SIG-M5 treated with dmso at 0.1 percent for 504 hours (cell line): ENCODE results near the gene BICRA.
"Not testable (repeated sequence)": the region's sequence is repeated elsewhere in the genome, so short reads cannot be mapped to it uniquely, and the experiment has no call there.

Experiments
- DNase-seq: peaks from one replicate; lab custom pipeline; 2025; ENCODE audit not compliant: unreplicated experiment; lab: John Stamatoyannopoulos, UW

Gene BICRA

DNA sequence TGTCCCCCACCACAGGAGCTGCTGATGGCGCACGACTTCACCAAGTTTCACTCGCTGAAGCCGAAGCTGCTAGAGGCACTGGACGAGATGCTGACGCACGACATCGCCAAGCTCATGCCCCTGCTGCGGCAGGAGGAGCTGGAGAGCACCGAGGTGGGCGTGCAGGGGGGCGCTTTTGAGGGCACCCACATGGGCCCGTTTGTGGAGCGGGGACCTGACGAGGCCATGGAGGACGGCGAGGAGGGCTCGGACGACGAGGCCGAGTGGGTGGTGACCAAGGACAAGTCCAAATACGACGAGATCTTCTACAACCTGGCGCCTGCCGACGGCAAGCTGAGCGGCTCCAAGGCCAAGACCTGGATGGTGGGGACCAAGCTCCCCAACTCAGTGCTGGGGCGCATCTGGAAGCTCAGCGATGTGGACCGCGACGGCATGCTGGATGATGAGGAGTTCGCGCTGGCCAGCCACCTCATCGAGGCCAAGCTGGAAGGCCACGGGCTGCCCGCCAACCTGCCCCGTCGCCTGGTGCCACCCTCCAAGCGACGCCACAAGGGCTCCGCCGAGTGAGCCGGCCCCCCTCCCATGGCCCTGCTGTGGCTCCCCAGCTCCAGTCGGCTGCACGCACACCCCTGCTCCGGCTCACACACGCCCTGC is 132.1 kb downstream of the BICRA start:
- no peak for DNase-seq

DNA sequence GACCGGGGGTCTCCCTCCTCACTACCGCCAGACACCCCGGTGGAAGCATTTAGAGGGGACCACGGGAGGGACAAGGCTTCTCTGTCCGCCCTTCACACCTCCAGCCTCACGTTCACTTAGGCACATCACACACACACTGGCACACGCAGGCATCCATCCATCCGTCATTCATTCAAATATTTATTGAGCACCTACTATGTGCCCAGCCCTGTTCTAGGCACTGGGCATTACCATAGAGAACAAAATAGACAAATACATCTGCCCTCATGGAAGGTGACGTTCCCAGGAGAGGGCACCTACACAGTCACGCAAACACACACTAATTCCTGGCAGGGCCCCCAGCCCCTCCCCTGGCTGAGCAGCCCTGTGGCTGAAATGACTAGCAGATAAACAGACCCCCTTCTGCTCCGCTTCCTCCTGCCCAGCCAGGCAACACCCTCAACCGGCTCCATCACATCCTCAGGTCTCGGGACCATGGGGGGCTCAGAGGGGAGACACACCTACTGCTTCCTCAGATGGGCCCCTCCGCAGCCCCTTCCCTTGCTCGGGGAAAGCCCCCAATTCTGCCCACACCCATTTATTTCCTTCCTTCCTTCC is 132.7 kb downstream of the BICRA start:
- DNase-seq: no peak

DNA sequence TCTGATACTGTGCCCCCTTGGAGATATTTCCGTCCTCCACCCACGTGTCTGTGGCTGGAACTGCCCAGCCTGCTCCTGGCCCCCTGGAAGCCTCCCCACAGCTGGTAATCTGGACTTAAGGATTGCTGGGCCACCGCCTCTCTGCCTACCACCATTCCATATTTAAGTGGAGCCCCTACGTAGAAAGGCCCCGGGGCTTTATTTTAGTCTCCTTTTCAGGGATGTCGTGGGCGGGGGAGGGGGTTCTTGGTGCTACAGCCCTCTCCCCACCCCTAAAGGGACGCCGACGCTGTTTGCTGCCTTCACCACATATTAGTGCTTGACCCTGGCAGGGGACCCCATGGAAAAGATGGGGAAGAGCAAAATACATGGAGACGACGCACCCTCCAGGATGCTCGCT is 133.7 kb downstream of the BICRA start:
- no peak for DNase-seq

DNA sequence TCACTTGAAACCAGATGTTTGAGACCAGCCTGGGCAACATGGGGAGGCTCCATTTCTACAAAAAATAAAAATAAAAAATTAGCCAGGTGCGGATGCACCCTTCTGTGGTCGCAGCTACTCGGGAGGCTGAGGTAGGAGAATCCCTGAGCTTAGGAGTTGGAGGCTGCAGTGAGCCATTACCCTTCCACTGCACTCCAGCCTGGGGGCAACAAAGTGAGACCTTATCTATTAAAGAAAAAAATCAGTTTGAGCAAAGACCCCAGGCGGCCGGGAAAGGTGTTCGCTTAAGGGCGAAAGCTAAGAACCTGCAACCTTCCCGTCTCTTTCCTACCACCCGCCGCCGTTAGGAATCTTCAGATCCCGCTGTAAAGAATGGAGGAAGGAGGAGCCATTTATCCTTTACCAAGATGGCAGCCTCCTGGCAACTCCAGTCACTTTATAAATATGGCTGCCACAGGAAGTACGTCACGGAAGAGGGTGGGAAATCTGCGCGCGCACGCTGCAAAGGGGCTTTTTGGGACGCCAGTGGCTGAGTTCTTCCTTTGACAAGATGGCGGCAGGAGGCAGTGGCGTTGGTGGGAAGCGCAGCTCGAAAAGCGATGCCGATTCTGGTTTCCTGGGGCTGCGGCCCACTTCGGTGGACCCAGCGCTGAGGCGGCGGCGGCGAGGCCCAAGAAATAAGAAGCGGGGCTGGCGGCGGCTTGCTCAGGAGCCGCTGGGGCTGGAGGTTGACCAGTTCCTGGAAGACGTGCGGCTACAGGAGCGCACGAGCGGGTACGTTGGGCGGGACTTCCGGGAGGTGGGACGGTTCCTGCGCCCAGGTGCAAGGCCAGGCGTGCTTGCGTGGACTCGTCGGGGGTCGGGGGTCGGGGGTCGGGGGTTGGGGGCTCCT is 136.3 kb downstream of the BICRA start, which contains the start of gene NOP53:
NOP53 (plus strand) TSS at position 537 of the 892 bp plus-strand sequence; CDS start at position 551, 14 bp downstream.
- peak; percentile 94 for DNase-seq

DNA sequence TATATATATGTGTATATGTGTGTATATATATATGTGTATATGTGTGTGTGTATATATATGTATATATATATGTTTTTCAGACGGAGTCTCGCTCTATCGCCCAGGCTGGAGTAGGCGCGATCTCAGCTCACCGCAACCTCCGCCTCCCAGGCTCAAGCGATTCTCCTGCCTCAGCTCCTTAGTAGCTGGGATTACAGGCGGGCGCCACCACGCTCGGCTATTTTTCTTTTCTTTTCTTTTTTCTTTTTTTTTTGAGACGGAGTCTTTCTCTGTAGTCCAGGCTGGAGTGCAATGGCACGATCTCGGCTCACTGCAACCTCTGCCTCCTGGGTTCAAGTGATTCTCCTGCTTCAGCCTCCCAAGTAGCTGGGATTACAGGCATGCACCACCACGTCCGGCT is 137.2 kb downstream of the BICRA start:
- not testable (repeated sequence) for DNase-seq

DNA sequence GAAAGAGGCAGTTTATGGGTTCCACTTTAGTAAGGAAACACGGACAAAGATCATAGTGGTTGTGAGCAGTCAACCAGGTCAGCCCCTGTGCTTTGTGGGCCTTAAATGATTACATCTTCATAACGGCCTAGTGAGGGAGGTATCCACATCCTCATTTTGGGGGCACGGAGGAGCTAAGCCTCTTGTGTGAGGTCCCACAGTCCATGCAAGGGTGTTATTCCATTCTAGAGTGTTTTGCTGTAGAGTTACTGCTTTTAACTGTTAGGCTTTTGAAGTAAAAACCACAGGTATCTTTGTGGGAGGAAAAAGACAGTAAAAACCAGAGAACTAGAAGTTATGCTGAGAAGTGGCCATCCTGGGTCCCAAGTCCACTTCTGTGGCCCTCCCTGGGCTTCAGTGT is 140.4 kb downstream of the BICRA start:
- no peak for DNase-seq

DNA sequence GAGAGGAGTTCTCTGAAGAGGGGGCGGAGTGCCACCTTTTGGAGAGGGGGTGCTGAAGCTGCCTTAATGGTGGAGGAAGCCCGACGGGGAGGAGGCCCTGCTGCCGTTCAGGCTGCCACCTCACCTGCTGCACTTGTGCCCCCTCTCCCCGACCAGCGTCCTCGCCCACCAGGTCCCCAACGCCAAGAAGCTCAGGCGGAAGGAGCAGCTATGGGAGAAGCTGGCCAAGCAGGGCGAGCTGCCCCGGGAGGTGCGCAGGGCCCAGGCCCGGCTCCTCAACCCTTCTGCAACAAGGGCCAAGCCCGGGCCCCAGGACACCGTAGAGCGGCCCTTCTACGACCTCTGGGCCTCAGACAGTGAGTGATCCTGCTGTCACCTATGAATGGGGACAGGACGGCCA is 141.8 kb downstream of the BICRA start:
- no peak for DNase-seq

DNA sequence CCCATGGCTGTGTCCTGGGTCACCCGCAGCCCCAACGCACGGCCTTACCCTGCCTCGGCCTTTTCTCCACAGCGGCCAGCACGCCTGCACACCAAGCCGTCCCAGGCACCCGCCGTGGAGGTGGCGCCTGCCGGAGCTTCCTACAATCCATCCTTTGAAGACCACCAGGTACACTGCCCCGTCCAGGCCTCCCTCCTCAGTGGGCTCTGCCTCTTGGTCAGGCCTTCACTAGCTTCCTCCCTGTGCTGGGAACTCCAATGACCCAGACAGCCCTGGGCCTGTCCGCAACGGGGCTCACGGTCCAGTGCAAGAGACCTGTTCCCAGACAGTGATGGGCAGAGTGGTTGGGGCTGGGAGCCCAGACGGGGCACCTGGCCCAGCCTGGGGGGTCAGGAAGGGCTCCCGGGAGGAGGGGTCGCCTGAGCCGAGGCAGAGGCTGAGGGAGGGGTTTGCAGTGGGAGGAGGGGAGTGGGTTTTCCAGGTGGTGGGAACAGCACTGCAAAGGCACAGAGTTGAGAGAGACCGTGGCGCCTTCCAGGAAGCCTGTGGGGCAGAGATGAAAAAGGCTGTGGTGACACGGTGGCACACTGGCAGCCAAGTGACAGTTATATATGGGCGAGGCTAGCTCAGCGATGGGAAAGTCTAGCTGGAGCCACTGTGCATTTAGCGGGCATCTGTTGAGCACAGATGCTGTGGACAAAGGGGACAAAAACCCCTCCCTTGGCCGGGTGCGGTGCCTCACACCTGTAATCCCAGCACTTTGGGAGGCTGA is 143.7 kb downstream of the BICRA start:
- DNase-seq: no peak
